Peyer's patch (tissue), 4 donors: ENCODE data around the gene PCGF1. TPM values are rescaled to one million over a fixed set of nuclear protein-coding genes. Genes with fewer than 3 reads are reported as not detected.

Source experiments
- DNase-seq, 3 donors: peaks; one replicate each; pipeline ENCODE4 v3.0.0-alpha.2; 2017 to 2019
- H3K27ac ChIP-seq, 4 donors: fragments of 200-600 bp; sonication (generic); one replicate each; pipeline ENCODE4 v1.5.1; 2016 to 2019
- H3K27me3 ChIP-seq, 2 donors: fragments of 200-600 bp; sonication (generic); one replicate each; pipeline ENCODE4 v1.5.1; 2019
- H3K36me3 ChIP-seq, 3 donors: fragments of 200-600 bp; sonication (generic); one replicate each; pipeline ENCODE4 v1.5.1; 2016 to 2019
- H3K4me1 ChIP-seq, 4 donors: fragments of 200-600 bp; sonication (generic); one replicate each; pipeline ENCODE4 v1.5.1; 2016 to 2019
- H3K4me3 ChIP-seq, 4 donors: fragments of 200-600 bp; sonication (generic); 1 replicate in 3 of 4; 2 replicates in 1 of 4; pipeline ENCODE4 v1.5.1; 2016 to 2019; ENCODE audit warnings: mild to moderate bottlenecking in 1 of 4
- H3K9me3 ChIP-seq, 4 donors: fragments of 200-600 bp; sonication (generic); one replicate each; pipeline ENCODE4 v1.5.1; 2016 to 2019; ENCODE audit warnings: mild to moderate bottlenecking in 1 of 4
- CTCF ChIP-seq, 6 experiments: fragments of 450-650 bp in 4 of 6; fragments of 200-600 bp in 2 of 6; sonication (generic) in 1 of 6; IDR thresholded peaks; one replicate each; pipeline ENCODE4 v1.5.1; 2017 to 2019; ENCODE audit warnings: antibody characterized with exemption in 6 of 6, mild to moderate bottlenecking in 3 of 6, moderate library complexity in 1 of 6
- POLR2A ChIP-seq, 2 donors: fragments of 450-650 bp; IDR thresholded peaks; one replicate each; pipeline ENCODE4 v1.5.1; 2017; ENCODE audit warnings: antibody characterized with exemption in 2 of 2, mild to moderate bottlenecking in 2 of 2, moderate library complexity in 2 of 2
- total RNA-seq, 4 donors: library from RNA; depleted of rRNA; stranded (reverse); fragments of >200 nt; gene quantifications; one replicate each; pipeline ENCODE4 v1.1.0, GENCODE V29; 2016

The PCGF1 gene
- total RNA-seq: 10 to 100 TPM; 14.0 to 18.9 (median 16.2) TPM

GRCh38 chr2:74507145-74507925 lies at the start of gene PCGF1:
Gene PCGF1, minus strand, starts transcription at chr2:74507695. Its CDS starts 27 bp downstream, at chr2:74507668.
- Histone ChIP-seq H3K27me3 (peaks cover 0 to 10% of the 10 kb centered on the region in 2 donors), H3K27ac (peak within 1 kb of the TSS; percentile 91 to 99 (median 97)), H3K9me3 (no peaks in the 10 kb centered on the region), H3K4me1 (peaks cover 0 to 49% (median 12%) of the 10 kb centered on the region in 4 donors), H3K4me3 (peak within 1 kb of the TSS; percentile 57 to 85 (median 71)), H3K36me3 (peaks cover 0 to 13% (median 0%) of the 10 kb centered on the region in 3 donors)
- DNase-seq: peak; percentile 99 to 100 (median 99)
- TF ChIP-seq POLR2A (IDR thresholded peaks at IDR 0.05): peak; percentile 36 to 57
- peak; percentile 24 to 50 (median 38) for TF ChIP-seq CTCF (IDR thresholded peaks at IDR 0.05)

- DNase-seq: no peak
- H3K27ac ChIP-seq: no peak overlapping the region
- no peak overlapping the region for H3K4me3 ChIP-seq
- H3K9me3 ChIP-seq: no peaks in the 10 kb centered on the region
- H3K36me3 ChIP-seq: peaks cover 0 to 7% (median 0%) of the 10 kb centered on the region in 3 donors
- H3K27me3 ChIP-seq: no peaks in the 10 kb centered on the region
- TF ChIP-seq POLR2A (IDR thresholded peaks at IDR 0.05) (no peak), CTCF (IDR thresholded peaks at IDR 0.05) (no peak)
- H3K4me1 ChIP-seq: peaks cover 0 to 18% (median 4%) of the 10 kb centered on the region in 4 donors
Observed at GRCh38 chr2:74556831-74557370, 49.4 kb upstream of the PCGF1 start.

- Histone ChIP-seq H3K27me3 (no peaks in the 10 kb centered on the region), H3K4me1 (peaks cover 0 to 18% (median 4%) of the 10 kb centered on the region in 4 donors), H3K9me3 (no peaks in the 10 kb centered on the region), H3K36me3 (peaks cover 0 to 7% (median 0%) of the 10 kb centered on the region in 3 donors), H3K27ac (no peak overlapping the region), H3K4me3 (peak overlapping the region in 1 of 4 donors; percentile 75)
- no peak for DNase-seq
- TF ChIP-seq CTCF (IDR thresholded peaks at IDR 0.05): no peak
- TF ChIP-seq POLR2A (IDR thresholded peaks at IDR 0.05): no peak
Observed at GRCh38 chr2:74556159-74556558, 48.7 kb upstream of the PCGF1 start.

- TF ChIP-seq CTCF (IDR thresholded peaks at IDR 0.05) (no peak), POLR2A (IDR thresholded peaks at IDR 0.05) (no peak)
Observed at GRCh38 chr2:74555610-74556103, 48.2 kb upstream of the PCGF1 start.

GRCh38 chr2:74554820-74555531 lies 47.5 kb upstream of the PCGF1 start:
- Histone ChIP-seq H3K27me3 (no peaks in the 10 kb centered on the region), H3K36me3 (peaks cover 0 to 7% (median 0%) of the 10 kb centered on the region in 3 donors), H3K27ac (peak overlapping the region; percentile 72 to 87 (median 82)), H3K4me1 (peaks cover 0 to 18% (median 4%) of the 10 kb centered on the region in 4 donors), H3K9me3 (no peaks in the 10 kb centered on the region), H3K4me3 (peak overlapping the region; percentile 75 to 92 (median 84))
- DNase-seq: peak; percentile 52 to 79 (median 76)
- TF ChIP-seq CTCF (IDR thresholded peaks at IDR 0.05): peak in 2 of 6 experiments; percentile 8 to 9
- TF ChIP-seq POLR2A (IDR thresholded peaks at IDR 0.05): peak in 1 of 2 donors; percentile 22

More at GRCh38 chr2:74555610-74556103, 48.2 kb upstream of the PCGF1 start:
- peak overlapping the region; percentile 75 to 92 (median 84) for H3K4me3 ChIP-seq
- H3K27ac ChIP-seq: peak overlapping the region in 3 of 4 donors; percentile 81 to 87 (median 83)
- no peak for DNase-seq
- no peaks in the 10 kb centered on the region for H3K27me3 ChIP-seq
- no peaks in the 10 kb centered on the region for H3K9me3 ChIP-seq
- H3K36me3 ChIP-seq: peaks cover 0 to 7% (median 0%) of the 10 kb centered on the region in 3 donors
- H3K4me1 ChIP-seq: peaks cover 0 to 18% (median 4%) of the 10 kb centered on the region in 4 donors
